Caco-2 (cell line): ENCODE measurements around the gene NRDC. TPM values are rescaled to one million over a fixed set of nuclear protein-coding genes. Genes with fewer than 3 reads are reported as not detected.

ENCODE experiments used
- BruUV-seq: library from RNA; stranded (reverse); fragments of 400-500 nt; replicated peaks from 2 replicates; lab custom pipeline; 2021; lab: Mats Ljungman, UMichigan
- CTCF ChIA-PET: fragments of 300-600 bp; sonication (Branson Sonifier 250); formaldehyde crosslinking; loops from one replicate; lab custom pipeline; 2022; ENCODE audit warnings: antibody characterized with exemption; lab: Charles Lee
- POLR2A ChIA-PET: fragments of 300-600 bp; sonication (Branson Sonifier 250); formaldehyde crosslinking; loops from one replicate; lab custom pipeline; 2022; ENCODE audit warnings: antibody characterized with exemption; lab: Charles Lee
- DNase-seq, 2 experiments: peaks; one replicate each; pipeline versions ENCODE4 v3.0.0 to v3.0.0-alpha.2; 2020 to 2022
- H3K27me3 ChIP-seq: replicated peaks from 2 replicates; pipeline ENCODE4 v1.6.0; 2011; ENCODE audit warnings: low read length; ENCODE audit not compliant: control insufficient read depth, insufficient read depth
- H3K36me3 ChIP-seq: 2 replicates; pipeline ENCODE4 v1.5.1; 2011; ENCODE audit warnings: low read length; ENCODE audit not compliant: control insufficient read depth, insufficient read depth
- H3K4me1 ChIP-seq: fragments of 250-450 bp; sonication (Bioruptor Pico); 2 replicates; pipeline ENCODE4 v1.5.1; 2020; ENCODE audit warnings: mild to moderate bottlenecking
- H3K4me3 ChIP-seq: 2 replicates; pipeline ENCODE4 v1.5.1; 2011; ENCODE audit warnings: low read depth, mild to moderate bottlenecking, control low read depth, low read length
- H3K9me3 ChIP-seq: fragments of 250-450 bp; sonication (Bioruptor Pico); 2 replicates; pipeline ENCODE4 v1.5.1; 2020; ENCODE audit warnings: mild to moderate bottlenecking, moderate library complexity
- H3K27ac Mint-ChIP-seq: one replicate; pipeline ENCODE4 v1.8.0; 2022; ENCODE audit warnings: mixed read lengths; ENCODE audit not compliant: unreplicated experiment
- H3K27me3 Mint-ChIP-seq: one replicate; pipeline ENCODE4 v1.8.0; 2022; ENCODE audit warnings: mixed read lengths; ENCODE audit not compliant: insufficient read depth, unreplicated experiment
- H3K36me3 Mint-ChIP-seq: one replicate; pipeline ENCODE4 v1.8.0; 2022; ENCODE audit warnings: mild to moderate bottlenecking, mixed read lengths; ENCODE audit not compliant: insufficient read depth, unreplicated experiment
- H3K4me1 Mint-ChIP-seq: one replicate; pipeline ENCODE4 v1.8.0; 2022; ENCODE audit warnings: low read depth, mixed read lengths; ENCODE audit not compliant: unreplicated experiment
- H3K4me3 Mint-ChIP-seq: one replicate; pipeline ENCODE4 v1.8.0; 2022; ENCODE audit warnings: mild to moderate bottlenecking, moderate library complexity, mixed read lengths; ENCODE audit not compliant: unreplicated experiment
- H3K9me3 Mint-ChIP-seq: one replicate; pipeline ENCODE4 v1.8.0; 2022; ENCODE audit warnings: mixed read lengths; ENCODE audit not compliant: unreplicated experiment
- intact Hi-C: fragments of 100-400 bp; cut with micrococcal nuclease; formaldehyde crosslinking; loops from one replicate; pipeline ENCODE4 v1.10.0; 2022; ENCODE audit not compliant: unreplicated experiment
- total RNA-seq: library from RNA; stranded (reverse); gene quantifications from 2 replicates; pipeline ENCODE4 v1.2.3, GENCODE V29; 2022
- TF ChIP-seq, protein P1 (sequence below), 2 experiments: fragments of 200-600 bp in 1 of 2; IDR thresholded peaks; 1 replicate in 1 of 2; 2 replicates in 1 of 2; pipeline versions ENCODE4 v1.5.1 to v1.8.0; 2011 to 2022; ENCODE audit warnings: antibody characterized with exemption in 1 of 2, control low read depth in 1 of 2, inconsistent platforms in 1 of 2, low read depth in 1 of 2, low read length in 1 of 2, mild to moderate bottlenecking in 1 of 2, moderate library complexity in 1 of 2; ENCODE audit not compliant: insufficient read depth in 1 of 2, severe bottlenecking in 1 of 2, unreplicated experiment in 1 of 2

NRDC gene
- total RNA-seq, 1 experiment from 2014 or later = 109 TPM

GRCh38 chr1:51870603-51871350, 7.8 kb downstream of the NRDC start:
- POLR2A ChIA-PET = no interaction called here
- Histone ChIP-seq H3K4me3 (no peak overlapping the region), H3K27me3 (no peaks in the 10 kb centered on the region), H3K36me3 (no peaks in the 10 kb centered on the region), H3K4me1 (no peaks in the 10 kb centered on the region), H3K9me3 (no peaks in the 10 kb centered on the region)
- BruUV-seq = no TSS peak
- H3K27ac Mint-ChIP-seq = no peak overlapping the region
- DNase-seq = no peak
- CTCF ChIA-PET = no interaction called here
- intact Hi-C loops = no loop called here
- no peaks in the 10 kb centered on the region for H3K9me3 Mint-ChIP-seq
- H3K4me3 Mint-ChIP-seq = no peak overlapping the region
- H3K27me3 Mint-ChIP-seq = no peaks in the 10 kb centered on the region
- peaks cover 6% of the 10 kb centered on the region for H3K36me3 Mint-ChIP-seq
- TF ChIP-seq, protein P1, sequence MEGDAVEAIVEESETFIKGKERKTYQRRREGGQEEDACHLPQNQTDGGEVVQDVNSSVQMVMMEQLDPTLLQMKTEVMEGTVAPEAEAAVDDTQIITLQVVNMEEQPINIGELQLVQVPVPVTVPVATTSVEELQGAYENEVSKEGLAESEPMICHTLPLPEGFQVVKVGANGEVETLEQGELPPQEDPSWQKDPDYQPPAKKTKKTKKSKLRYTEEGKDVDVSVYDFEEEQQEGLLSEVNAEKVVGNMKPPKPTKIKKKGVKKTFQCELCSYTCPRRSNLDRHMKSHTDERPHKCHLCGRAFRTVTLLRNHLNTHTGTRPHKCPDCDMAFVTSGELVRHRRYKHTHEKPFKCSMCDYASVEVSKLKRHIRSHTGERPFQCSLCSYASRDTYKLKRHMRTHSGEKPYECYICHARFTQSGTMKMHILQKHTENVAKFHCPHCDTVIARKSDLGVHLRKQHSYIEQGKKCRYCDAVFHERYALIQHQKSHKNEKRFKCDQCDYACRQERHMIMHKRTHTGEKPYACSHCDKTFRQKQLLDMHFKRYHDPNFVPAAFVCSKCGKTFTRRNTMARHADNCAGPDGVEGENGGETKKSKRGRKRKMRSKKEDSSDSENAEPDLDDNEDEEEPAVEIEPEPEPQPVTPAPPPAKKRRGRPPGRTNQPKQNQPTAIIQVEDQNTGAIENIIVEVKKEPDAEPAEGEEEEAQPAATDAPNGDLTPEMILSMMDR (IDR thresholded peaks at IDR 0.05; ENCODE audit: insufficient read depth in 1 of 2, low read depth in 1 of 2, low read length in 1 of 2, severe bottlenecking in 1 of 2, unreplicated experiment in 1 of 2) = no peak
- peaks cover 21% of the 10 kb centered on the region for H3K4me1 Mint-ChIP-seq

GRCh38 chr1:51867479-51868232, 10.9 kb downstream of the NRDC start:
- BruUV-seq = no TSS peak
- Histone ChIP-seq H3K36me3 (no peaks in the 10 kb centered on the region), H3K4me1 (no peaks in the 10 kb centered on the region), H3K9me3 (no peaks in the 10 kb centered on the region), H3K27me3 (no peaks in the 10 kb centered on the region), H3K4me3 (no peak overlapping the region)
- Mint-ChIP-seq H3K36me3 (peaks cover 6% of the 10 kb centered on the region), H3K4me1 (peaks cover 21% of the 10 kb centered on the region), H3K9me3 (no peaks in the 10 kb centered on the region), H3K27ac (no peak overlapping the region), H3K4me3 (no peak overlapping the region), H3K27me3 (no peaks in the 10 kb centered on the region)
- intact Hi-C loops = no loop called here
- CTCF ChIA-PET = no interaction called here
- POLR2A ChIA-PET = no interaction called here
- TF ChIP-seq, protein P1 (IDR thresholded peaks at IDR 0.05; ENCODE audit: insufficient read depth in 1 of 2, low read depth in 1 of 2, low read length in 1 of 2, severe bottlenecking in 1 of 2, unreplicated experiment in 1 of 2) = no peak
- no peak for DNase-seq

GRCh38 chr1:51863384-51863783, 15.1 kb downstream of the NRDC start:
- Histone ChIP-seq H3K9me3 (no peaks in the 10 kb centered on the region), H3K36me3 (no peaks in the 10 kb centered on the region), H3K4me3 (no peak overlapping the region), H3K27me3 (no peaks in the 10 kb centered on the region), H3K4me1 (no peaks in the 10 kb centered on the region)
- no peaks in the 10 kb centered on the region for H3K9me3 Mint-ChIP-seq
- BruUV-seq = no TSS peak
- POLR2A ChIA-PET = no interaction called here
- TF ChIP-seq, protein P1 (IDR thresholded peaks at IDR 0.05; ENCODE audit: insufficient read depth in 1 of 2, low read depth in 1 of 2, low read length in 1 of 2, severe bottlenecking in 1 of 2, unreplicated experiment in 1 of 2) = no peak
- DNase-seq = no peak
- intact Hi-C loops = no loop called here
- no peaks in the 10 kb centered on the region for H3K27me3 Mint-ChIP-seq
- H3K27ac Mint-ChIP-seq = no peak overlapping the region
- H3K4me1 Mint-ChIP-seq = peaks cover 14% of the 10 kb centered on the region
- no peak overlapping the region for H3K4me3 Mint-ChIP-seq
- peaks cover 6% of the 10 kb centered on the region for H3K36me3 Mint-ChIP-seq
- CTCF ChIA-PET = no interaction called here
